ENCODE measurements around the gene APLP1.
"Not testable (repeated sequence)": the region's sequence is repeated elsewhere in the genome, so short reads cannot be mapped to it uniquely, and the experiment has no call there.

The APLP1 gene

DNA sequence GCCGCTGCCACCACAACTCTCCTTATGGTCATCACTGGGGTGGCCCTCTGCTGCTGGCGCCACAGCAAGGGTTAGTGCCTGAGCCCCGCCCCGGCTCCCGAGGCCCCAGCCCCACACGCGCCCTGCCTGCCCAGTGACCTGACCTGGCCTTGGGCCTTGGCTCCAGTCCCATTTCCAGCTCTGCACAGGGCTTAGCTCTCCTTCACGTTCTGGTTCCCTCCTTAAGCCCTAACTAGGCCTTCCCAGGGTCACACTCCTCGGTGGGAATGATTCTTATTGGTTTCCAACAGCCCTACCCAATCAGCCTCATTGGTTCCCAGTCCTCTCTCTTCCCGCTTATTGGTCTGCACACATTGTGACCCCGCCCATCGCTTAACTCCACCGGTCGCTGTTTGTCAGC is 5.8 kb upstream of the APLP1 start:
- TF ChIP-seq, protein P1, sequence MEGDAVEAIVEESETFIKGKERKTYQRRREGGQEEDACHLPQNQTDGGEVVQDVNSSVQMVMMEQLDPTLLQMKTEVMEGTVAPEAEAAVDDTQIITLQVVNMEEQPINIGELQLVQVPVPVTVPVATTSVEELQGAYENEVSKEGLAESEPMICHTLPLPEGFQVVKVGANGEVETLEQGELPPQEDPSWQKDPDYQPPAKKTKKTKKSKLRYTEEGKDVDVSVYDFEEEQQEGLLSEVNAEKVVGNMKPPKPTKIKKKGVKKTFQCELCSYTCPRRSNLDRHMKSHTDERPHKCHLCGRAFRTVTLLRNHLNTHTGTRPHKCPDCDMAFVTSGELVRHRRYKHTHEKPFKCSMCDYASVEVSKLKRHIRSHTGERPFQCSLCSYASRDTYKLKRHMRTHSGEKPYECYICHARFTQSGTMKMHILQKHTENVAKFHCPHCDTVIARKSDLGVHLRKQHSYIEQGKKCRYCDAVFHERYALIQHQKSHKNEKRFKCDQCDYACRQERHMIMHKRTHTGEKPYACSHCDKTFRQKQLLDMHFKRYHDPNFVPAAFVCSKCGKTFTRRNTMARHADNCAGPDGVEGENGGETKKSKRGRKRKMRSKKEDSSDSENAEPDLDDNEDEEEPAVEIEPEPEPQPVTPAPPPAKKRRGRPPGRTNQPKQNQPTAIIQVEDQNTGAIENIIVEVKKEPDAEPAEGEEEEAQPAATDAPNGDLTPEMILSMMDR (IDR thresholded peaks at IDR 0.05), result no peak
- Histone ChIP-seq H3K27me3 (peaks cover 100% of the 10 kb centered on the region), H3K27ac (no peak overlapping the region), H3K4me3 (ENCODE audit: low read depth in 1 of 2, low read length in 1 of 2) (no peak overlapping the region), H3K9me3 (no peaks in the 10 kb centered on the region), H3K36me3 (no peaks in the 10 kb centered on the region), H3K4me1 (ENCODE audit: control insufficient read depth in 1 of 2, insufficient read depth in 1 of 2, low read depth in 1 of 2, low read length in 1 of 2) (no peaks in the 10 kb centered on the region)

DNA sequence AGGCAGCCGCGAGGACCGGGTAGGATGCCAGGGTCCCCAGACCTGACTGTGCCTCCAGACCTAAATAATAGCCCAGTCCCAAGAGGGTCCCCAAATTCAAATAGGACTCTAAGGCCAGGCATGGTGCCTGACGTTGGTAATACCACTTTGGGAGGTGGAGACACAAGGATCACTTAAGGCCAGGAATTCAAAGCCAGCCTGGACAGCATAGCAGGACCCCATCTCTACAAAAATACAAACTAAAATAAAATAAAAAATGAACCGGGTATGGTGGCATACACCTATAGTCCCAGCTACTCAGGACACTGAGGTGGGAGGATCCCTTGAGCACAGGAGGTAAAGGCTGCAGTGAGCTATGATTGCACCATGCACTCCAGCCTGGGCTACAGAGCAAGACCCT is 5.4 kb upstream of the APLP1 start:
- peaks cover 100% of the 10 kb centered on the region for H3K27me3 ChIP-seq
- no peak overlapping the region for H3K27ac ChIP-seq
- H3K9me3 ChIP-seq, result no peaks in the 10 kb centered on the region
- H3K4me1 ChIP-seq (ENCODE audit: control insufficient read depth in 1 of 2, insufficient read depth in 1 of 2, low read depth in 1 of 2, low read length in 1 of 2), result no peaks in the 10 kb centered on the region
- TF ChIP-seq, protein P1 (IDR thresholded peaks at IDR 0.05), result no peak
- no peak overlapping the region for H3K4me3 ChIP-seq (ENCODE audit: low read depth in 1 of 2, low read length in 1 of 2)
- no peaks in the 10 kb centered on the region for H3K36me3 ChIP-seq

DNA sequence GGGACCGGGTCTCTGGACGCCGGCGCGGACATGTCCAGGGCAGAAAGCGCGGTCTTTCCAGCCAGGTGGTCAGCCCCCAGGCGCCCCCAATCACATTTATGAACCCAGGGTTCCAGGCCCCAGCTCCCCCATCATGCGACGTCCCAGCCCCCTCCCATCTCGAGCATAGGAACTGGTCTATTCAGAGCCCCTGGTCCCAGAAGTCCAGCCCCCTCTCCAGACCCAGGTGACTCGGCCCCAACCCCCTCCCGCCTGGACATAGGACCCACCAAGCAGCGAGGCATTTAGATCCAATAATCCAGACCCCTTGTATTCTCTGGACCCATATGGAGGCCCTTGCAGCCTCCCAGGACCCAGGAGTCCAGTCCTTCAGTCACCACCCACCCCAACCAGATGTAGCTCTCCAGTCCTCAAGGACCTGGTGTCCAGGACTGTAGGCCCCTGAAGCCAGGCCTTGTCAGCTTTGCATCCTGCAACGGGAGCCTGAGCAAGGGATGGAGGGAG is 501 bp downstream of the APLP1 start:
- TF ChIP-seq, protein P1 (IDR thresholded peaks at IDR 0.05), result no peak
- Histone ChIP-seq H3K4me3 (ENCODE audit: low read depth in 1 of 2, low read length in 1 of 2) (peak overlapping the region in 1 of 2 experiments; percentile 8), H3K27ac (no peak overlapping the region), H3K4me1 (ENCODE audit: control insufficient read depth in 1 of 2, insufficient read depth in 1 of 2, low read depth in 1 of 2, low read length in 1 of 2) (peaks cover 18 to 19% of the 10 kb centered on the region in 2 experiments), H3K9me3 (no peaks in the 10 kb centered on the region), H3K27me3 (peaks cover 91% of the 10 kb centered on the region), H3K36me3 (no peaks in the 10 kb centered on the region)

DNA sequence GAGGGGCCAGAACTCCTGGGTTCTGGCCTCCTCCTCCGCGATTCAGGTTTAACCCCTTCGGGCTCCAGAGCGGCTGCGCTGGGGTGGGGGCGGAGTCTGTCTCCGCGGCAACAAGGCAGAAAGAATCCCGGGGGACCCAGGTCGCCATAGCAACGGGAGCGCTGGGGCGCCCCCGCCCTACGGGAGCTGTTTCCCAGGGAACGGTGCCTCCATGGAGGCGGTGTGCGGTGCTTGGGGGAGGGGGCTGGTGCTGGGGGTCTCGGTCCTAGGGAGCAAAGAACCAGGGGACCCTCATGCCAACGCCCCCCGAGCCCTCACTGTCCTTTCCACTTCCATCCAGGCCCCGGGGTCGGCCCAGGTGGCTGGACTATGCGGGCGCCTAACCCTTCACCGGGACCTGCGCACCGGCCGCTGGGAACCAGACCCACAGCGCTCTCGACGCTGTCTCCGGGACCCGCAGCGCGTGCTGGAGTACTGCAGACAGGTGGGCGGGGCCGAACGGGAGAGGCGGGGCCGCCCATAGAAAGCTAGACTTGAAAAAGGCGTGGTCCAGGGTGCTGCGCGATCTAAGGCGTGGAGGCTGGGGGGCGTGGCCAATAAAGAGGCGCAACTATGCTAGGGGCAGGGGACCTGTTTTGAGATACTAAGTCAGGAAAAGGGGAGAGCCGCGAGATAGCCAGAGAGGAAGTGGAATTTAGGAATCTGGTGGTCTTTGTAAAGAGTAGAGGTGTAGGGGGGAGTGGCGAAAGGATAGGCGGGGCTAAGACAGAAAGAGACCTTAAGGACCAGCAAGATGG is 1.2 kb downstream of the APLP1 start:
- no peaks in the 10 kb centered on the region for H3K9me3 ChIP-seq
- H3K36me3 ChIP-seq, result no peaks in the 10 kb centered on the region
- peak overlapping the region; percentile 8 to 25 for H3K4me3 ChIP-seq (ENCODE audit: low read depth in 1 of 2, low read length in 1 of 2)
- TF ChIP-seq, protein P1 (IDR thresholded peaks at IDR 0.05), result no peak
- peaks cover 18 to 19% of the 10 kb centered on the region in 2 experiments for H3K4me1 ChIP-seq (ENCODE audit: control insufficient read depth in 1 of 2, insufficient read depth in 1 of 2, low read depth in 1 of 2, low read length in 1 of 2)
- H3K27me3 ChIP-seq, result peaks cover 91% of the 10 kb centered on the region
- H3K27ac ChIP-seq, result no peak overlapping the region

DNA sequence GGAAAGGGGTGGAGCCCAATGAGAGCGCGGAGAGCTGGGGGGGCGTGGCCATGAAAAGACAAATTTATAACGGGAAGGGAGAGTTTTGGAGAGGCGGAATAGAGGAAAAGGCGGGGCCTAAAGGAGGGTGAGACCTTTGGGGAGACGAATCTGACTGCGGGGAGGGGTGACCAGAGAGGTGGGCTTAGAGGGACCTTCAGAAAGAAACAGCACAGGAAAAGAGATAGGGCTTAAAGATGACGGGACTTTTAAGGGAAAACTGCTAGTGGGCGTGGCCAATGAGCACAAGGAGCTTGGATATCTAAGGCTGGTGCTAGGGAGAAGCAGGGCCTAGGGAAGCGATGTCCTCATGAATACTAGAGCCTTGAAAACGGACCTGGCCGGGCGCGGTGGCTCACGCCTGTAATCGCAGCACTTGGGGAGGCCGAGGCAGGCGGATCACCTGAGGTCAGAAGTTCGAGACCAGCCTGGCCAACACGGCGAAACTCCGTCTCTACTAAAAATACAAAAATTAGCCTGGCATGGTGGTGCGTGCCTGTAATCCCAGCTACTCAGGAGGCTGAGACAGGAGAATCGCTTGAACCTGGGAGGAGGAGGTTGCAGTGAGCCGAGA is 1.9 kb downstream of the APLP1 start:
- Histone ChIP-seq H3K27me3 (peaks cover 87% of the 10 kb centered on the region), H3K4me1 (ENCODE audit: control insufficient read depth in 1 of 2, insufficient read depth in 1 of 2, low read depth in 1 of 2, low read length in 1 of 2) (peaks cover 18 to 19% of the 10 kb centered on the region in 2 experiments), H3K4me3 (ENCODE audit: low read depth in 1 of 2, low read length in 1 of 2) (peak overlapping the region; percentile 8 to 25)
- H3K9me3 ChIP-seq, H3K27ac ChIP-seq, H3K36me3 ChIP-seq: not testable (repeated sequence)

DNA sequence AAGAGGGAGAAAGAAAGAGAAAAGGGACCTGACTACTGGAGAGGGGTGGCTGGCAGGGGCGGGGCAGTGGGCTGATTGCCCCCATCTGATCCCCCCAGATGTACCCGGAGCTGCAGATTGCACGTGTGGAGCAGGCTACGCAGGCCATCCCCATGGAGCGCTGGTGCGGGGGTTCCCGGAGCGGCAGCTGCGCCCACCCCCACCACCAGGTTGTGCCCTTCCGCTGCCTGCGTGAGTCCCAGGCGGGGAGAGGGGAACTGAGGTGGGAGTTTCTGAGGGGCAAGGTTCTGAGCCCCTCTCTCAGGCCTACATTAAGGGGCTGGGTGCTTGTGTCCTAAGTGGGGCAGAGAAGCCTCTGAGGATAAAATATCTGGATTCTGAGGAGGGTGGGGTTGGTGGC is 2.4 kb downstream of the APLP1 start:
- peaks cover 82% of the 10 kb centered on the region for H3K27me3 ChIP-seq
- peaks cover 18 to 19% of the 10 kb centered on the region in 2 experiments for H3K4me1 ChIP-seq (ENCODE audit: control insufficient read depth in 1 of 2, insufficient read depth in 1 of 2, low read depth in 1 of 2, low read length in 1 of 2)
- H3K27ac ChIP-seq, result no peak overlapping the region
- TF ChIP-seq, protein P1 (IDR thresholded peaks at IDR 0.05), result no peak
- H3K4me3 ChIP-seq (ENCODE audit: low read depth in 1 of 2, low read length in 1 of 2), result no peak overlapping the region
- H3K36me3 ChIP-seq, result no peaks in the 10 kb centered on the region
- no peaks in the 10 kb centered on the region for H3K9me3 ChIP-seq
